BLaER1 (cell line): Measurements from ENCODE around the gene ZNF681.
A peak's percentile ranks its signal among the peaks of the same experiment; 100 is the strongest.

ENCODE experiments used
- H3K27ac ChIP-seq: shearing (Covaris generic); formaldehyde crosslinking; 2 replicates; pipeline ENCODE4 v1.8.1; 2022
- H3K27me3 ChIP-seq: shearing (Covaris generic); formaldehyde crosslinking; 2 replicates; pipeline ENCODE4 v1.8.1; 2022
- H3K36me3 ChIP-seq: shearing (Covaris generic); formaldehyde crosslinking; 2 replicates; pipeline ENCODE4 v1.8.1; 2022
- H3K4me1 ChIP-seq: shearing (Covaris generic); formaldehyde crosslinking; 2 replicates; pipeline ENCODE4 v1.8.1; 2022
- H3K4me2 ChIP-seq: shearing (Covaris generic); formaldehyde crosslinking; 2 replicates; pipeline ENCODE4 v1.8.1; 2022
- H3K4me3 ChIP-seq: shearing (Covaris generic); formaldehyde crosslinking; 2 replicates; pipeline ENCODE4 v1.8.1; 2022
- H3K9ac ChIP-seq: shearing (Covaris generic); formaldehyde crosslinking; 2 replicates; pipeline ENCODE4 v1.8.1; 2022
- H3K9me3 ChIP-seq: shearing (Covaris generic); formaldehyde crosslinking; 2 replicates; pipeline ENCODE4 v1.8.1; 2022
- H4K20me1 ChIP-seq: shearing (Covaris generic); formaldehyde crosslinking; 2 replicates; pipeline ENCODE4 v1.8.1; 2022
- Cebpa-rat ChIP-seq: shearing (Covaris generic); IDR thresholded peaks from 2 replicates; pipeline ENCODE4 v1.8.1; 2022

The ZNF681 gene

GRCh38 chr19:23758187-23759074, at the start of gene ZNF681:
Gene ZNF681 (minus strand): TSS chr19:23758891. CDS start chr19:23758749, 142 bp downstream.
- H3K4me1 ChIP-seq, result peaks cover 20% of the 10 kb centered on the region
- no peak for TF ChIP-seq Cebpa-rat
- H3K4me3 ChIP-seq, result peak within 1 kb of the TSS; percentile 80
- H3K27ac ChIP-seq, result peak within 1 kb of the TSS; percentile 95
- no peaks in the 10 kb centered on the region for H4K20me1 ChIP-seq
- H3K9ac ChIP-seq, result peak within 1 kb of the TSS; percentile 93
- H3K36me3 ChIP-seq, result peaks cover 36% of the 10 kb centered on the region
- H3K4me2 ChIP-seq, result peak within 1 kb of the TSS; percentile 74
- H3K27me3 ChIP-seq, result peaks cover 8% of the 10 kb centered on the region
- H3K9me3 ChIP-seq, result peaks cover 59% of the 10 kb centered on the region

DNA sequence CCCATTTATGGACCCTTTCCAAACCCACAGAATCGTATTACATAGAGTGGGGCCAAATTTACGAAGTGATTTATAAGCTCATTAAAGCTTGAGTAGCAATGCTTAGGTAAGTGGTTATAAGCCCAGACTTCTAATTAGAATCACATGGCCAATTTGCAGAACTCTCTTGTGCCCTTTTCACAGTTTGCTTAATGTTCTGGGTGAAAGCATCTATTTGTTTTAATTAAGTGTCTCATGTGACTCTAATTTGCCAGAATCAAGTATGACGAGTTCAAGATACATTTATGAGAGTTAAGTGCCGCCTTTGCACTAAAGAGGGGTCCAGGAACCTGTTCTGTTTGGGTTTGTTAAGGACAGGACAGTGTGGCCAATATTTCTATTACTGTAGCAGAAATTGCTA, 46.0 kb upstream of the ZNF681 start:
- H3K27ac ChIP-seq, result no peak overlapping the region
- H3K4me2 ChIP-seq, result no peak overlapping the region
- no peak overlapping the region for H3K4me3 ChIP-seq
- no peak overlapping the region for H3K9ac ChIP-seq
- H3K9me3 ChIP-seq, result peaks cover 36% of the 10 kb centered on the region
- no peaks in the 10 kb centered on the region for H3K27me3 ChIP-seq
- peaks cover 14% of the 10 kb centered on the region for H3K4me1 ChIP-seq
- H3K36me3 ChIP-seq, result no peaks in the 10 kb centered on the region
- TF ChIP-seq Cebpa-rat, result no peak
- no peaks in the 10 kb centered on the region for H4K20me1 ChIP-seq

GRCh38 chr19:23802290-23802689, 43.6 kb upstream of the ZNF681 start:
- Histone ChIP-seq H4K20me1 (no peaks in the 10 kb centered on the region), H3K27me3 (no peaks in the 10 kb centered on the region), H3K9me3 (peaks cover 27% of the 10 kb centered on the region), H3K27ac (no peak overlapping the region), H3K4me1 (peaks cover 25% of the 10 kb centered on the region), H3K4me2 (no peak overlapping the region), H3K9ac (no peak overlapping the region), H3K36me3 (no peaks in the 10 kb centered on the region), H3K4me3 (no peak overlapping the region)
- no peak for TF ChIP-seq Cebpa-rat

GRCh38 chr19:23801803-23802202, 43.1 kb upstream of the ZNF681 start:
- Histone ChIP-seq H3K27me3 (no peaks in the 10 kb centered on the region), H3K27ac (no peak overlapping the region), H3K4me3 (no peak overlapping the region), H3K4me1 (peaks cover 25% of the 10 kb centered on the region), H3K9ac (no peak overlapping the region), H3K9me3 (peaks cover 32% of the 10 kb centered on the region), H4K20me1 (no peaks in the 10 kb centered on the region), H3K36me3 (no peaks in the 10 kb centered on the region), H3K4me2 (no peak overlapping the region)
- no peak for TF ChIP-seq Cebpa-rat

GRCh38 chr19:23800868-23801267, 42.2 kb upstream of the ZNF681 start:
- peaks cover 26% of the 10 kb centered on the region for H3K4me1 ChIP-seq
- H3K27me3 ChIP-seq, result no peaks in the 10 kb centered on the region
- H3K27ac ChIP-seq, result peak overlapping the region; percentile 73
- no peak overlapping the region for H3K4me3 ChIP-seq
- peaks cover 34% of the 10 kb centered on the region for H3K9me3 ChIP-seq
- no peaks in the 10 kb centered on the region for H3K36me3 ChIP-seq
- no peak for TF ChIP-seq Cebpa-rat
- H3K9ac ChIP-seq, result no peak overlapping the region
- no peaks in the 10 kb centered on the region for H4K20me1 ChIP-seq
- H3K4me2 ChIP-seq, result peak overlapping the region; percentile 61

DNA sequence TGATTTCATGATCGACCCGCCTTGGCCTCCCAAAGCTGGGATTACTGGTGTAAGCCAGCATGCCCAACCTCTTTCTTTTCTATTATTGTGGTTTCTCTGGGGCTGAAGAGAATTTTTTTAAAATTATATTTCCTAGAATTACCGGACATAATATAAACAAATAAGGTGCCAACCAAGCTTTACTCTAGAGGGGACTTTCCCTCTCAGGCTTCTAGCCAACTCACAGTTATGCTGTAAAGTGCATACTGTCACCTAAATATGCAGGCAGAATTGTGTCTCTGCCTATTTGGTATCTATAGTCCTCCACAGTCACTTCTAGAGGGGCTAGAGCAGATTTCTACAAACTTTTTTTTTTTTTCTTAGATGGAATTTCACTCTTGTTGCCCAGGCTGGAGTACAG, 41.6 kb upstream of the ZNF681 start:
- no peak for TF ChIP-seq Cebpa-rat
- Histone ChIP-seq H3K9me3 (peaks cover 34% of the 10 kb centered on the region), H3K4me3 (no peak overlapping the region), H3K27me3 (no peaks in the 10 kb centered on the region), H3K4me2 (peak overlapping the region; percentile 61), H3K27ac (peak overlapping the region; percentile 73), H3K9ac (peak overlapping the region; percentile 36; the same call in 1 of the 2 replicates), H4K20me1 (no peaks in the 10 kb centered on the region), H3K36me3 (no peaks in the 10 kb centered on the region), H3K4me1 (peaks cover 30% of the 10 kb centered on the region)

- H3K4me3 ChIP-seq, result 0 out of 2 replicates have a peak overlapping the region, but pooled peaks have one; percentile 8
- no peaks in the 10 kb centered on the region for H4K20me1 ChIP-seq
- H3K27me3 ChIP-seq, result no peaks in the 10 kb centered on the region
- TF ChIP-seq Cebpa-rat, result no peak
- peaks cover 28% of the 10 kb centered on the region for H3K9me3 ChIP-seq
- no peaks in the 10 kb centered on the region for H3K36me3 ChIP-seq
- H3K27ac ChIP-seq, result peak overlapping the region; percentile 73
- peak overlapping the region; percentile 32; the same call in 1 of the 2 replicates for H3K9ac ChIP-seq
- H3K4me2 ChIP-seq, result peak overlapping the region; percentile 61
- H3K4me1 ChIP-seq, result peaks cover 30% of the 10 kb centered on the region
Measured at GRCh38 chr19:23799321-23799720, 40.6 kb upstream of the ZNF681 start.

GRCh38 chr19:23795462-23795861, 36.8 kb upstream of the ZNF681 start:
- Histone ChIP-seq H3K9me3 (peaks cover 24% of the 10 kb centered on the region), H3K4me3 (no peak overlapping the region), H4K20me1 (no peaks in the 10 kb centered on the region), H3K4me2 (no peak overlapping the region), H3K27me3 (no peaks in the 10 kb centered on the region), H3K4me1 (peaks cover 24% of the 10 kb centered on the region), H3K36me3 (no peaks in the 10 kb centered on the region), H3K27ac (no peak overlapping the region), H3K9ac (no peak overlapping the region)
- no peak for TF ChIP-seq Cebpa-rat

DNA sequence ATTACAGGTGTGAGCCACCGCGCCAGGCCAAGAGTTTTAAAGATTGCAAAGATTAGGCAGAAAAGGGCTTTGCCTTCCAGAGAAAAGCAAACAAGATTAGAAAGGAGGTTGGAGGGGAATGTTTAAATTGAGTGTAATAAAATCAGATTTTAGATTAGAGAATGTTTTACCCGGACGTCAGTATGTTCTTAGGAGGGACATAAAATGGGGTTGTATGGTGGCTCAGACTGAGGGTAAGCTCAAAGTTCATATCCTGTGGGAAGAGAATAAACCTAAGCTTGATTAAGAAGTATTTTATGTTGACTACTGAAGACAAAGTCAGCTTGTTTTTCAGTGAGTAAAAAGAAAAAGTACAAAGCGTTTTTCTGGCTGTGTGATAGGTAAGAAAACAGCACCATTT, 34.1 kb upstream of the ZNF681 start:
- H3K4me3 ChIP-seq, result no peak overlapping the region
- peaks cover 5% of the 10 kb centered on the region; the same call in 1 of the 2 replicates for H3K4me1 ChIP-seq
- H3K27ac ChIP-seq, result no peak overlapping the region
- peaks cover 24% of the 10 kb centered on the region for H3K9me3 ChIP-seq
- H3K4me2 ChIP-seq, result no peak overlapping the region
- H4K20me1 ChIP-seq, result no peaks in the 10 kb centered on the region
- H3K9ac ChIP-seq, result no peak overlapping the region
- H3K27me3 ChIP-seq, result no peaks in the 10 kb centered on the region
- TF ChIP-seq Cebpa-rat, result no peak
- H3K36me3 ChIP-seq, result no peaks in the 10 kb centered on the region
